Neural cell (in vitro differentiated cells): ENCODE measurements around the gene FHIT. TPM values are rescaled to one million over a fixed set of nuclear protein-coding genes. Genes with fewer than 3 reads are reported as not detected.

ENCODE experiments used
- H2AFZ ChIP-seq: fragments of 200-600, 300-800 bp; sonication (generic), shearing (Covaris generic); 2 replicates; pipeline ENCODE4 v1.6.0; 2014; ENCODE audit warnings: low read depth, mild to moderate bottlenecking, antibody characterized with exemption, low read length, moderate library complexity
- H3F3A ChIP-seq: fragments of 200-600 bp; shearing (Covaris generic); 2 replicates; pipeline ENCODE4 v1.6.1; 2016; ENCODE audit warnings: mild to moderate bottlenecking, moderate library complexity, mixed read lengths, antibody characterized with exemption, low read length; ENCODE audit not compliant: insufficient read depth, poor library complexity, severe bottlenecking
- H3K27ac ChIP-seq: fragments of 200-600, 300-800 bp; sonication (generic), shearing (Covaris generic); 2 replicates; pipeline ENCODE4 v1.5.1; 2014; ENCODE audit warnings: mild to moderate bottlenecking, low read length, moderate library complexity
- H3K27me3 ChIP-seq: fragments of 300-800, 200-600 bp; sonication (generic), shearing (Covaris generic); 2 replicates; pipeline ENCODE4 v1.6.0; 2014; ENCODE audit warnings: mild to moderate bottlenecking, low read depth, low read length, moderate library complexity; ENCODE audit not compliant: insufficient read depth
- H3K36me3 ChIP-seq: fragments of 300-800, 200-600 bp; sonication (generic), shearing (Covaris generic); 2 replicates; pipeline ENCODE4 v1.5.1; 2014; ENCODE audit warnings: mild to moderate bottlenecking, antibody characterized with exemption, low read length, moderate library complexity; ENCODE audit not compliant: insufficient read depth
- H3K4me2 ChIP-seq: fragments of 300-800, 200-600 bp; sonication (generic), shearing (Covaris generic); 2 replicates; pipeline ENCODE4 v1.6.0; 2014; ENCODE audit warnings: mild to moderate bottlenecking, low read length
- H3K4me3 ChIP-seq: fragments of 300-800, 200-600 bp; sonication (generic), shearing (Covaris generic); 2 replicates; pipeline ENCODE4 v1.5.1; 2014; ENCODE audit warnings: mild to moderate bottlenecking, low read length, moderate library complexity
- H3K79me2 ChIP-seq: fragments of 200-600 bp; shearing (Covaris generic); replicated peaks from 2 replicates; pipeline ENCODE4 v1.6.0; 2014; ENCODE audit warnings: mild to moderate bottlenecking, low read length, moderate library complexity; ENCODE audit not compliant: insufficient read depth
- H3K9ac ChIP-seq: fragments of 300-800, 200-600 bp; sonication (generic), shearing (Covaris generic); 2 replicates; pipeline ENCODE4 v1.6.1; 2016; ENCODE audit warnings: mild to moderate bottlenecking, low read length, mixed read lengths
- H3K9me2 ChIP-seq: fragments of 200-600 bp; shearing (Covaris generic); 2 replicates; pipeline ENCODE4 v1.6.1; 2016; ENCODE audit warnings: mild to moderate bottlenecking, low read length, mixed read lengths; ENCODE audit not compliant: insufficient read depth
- H3K9me3 ChIP-seq: fragments of 200-600, 300-800 bp; sonication (generic), shearing (Covaris generic); 2 replicates; pipeline ENCODE4 v1.6.1; 2016; ENCODE audit warnings: mild to moderate bottlenecking, mixed run types, low read length, moderate library complexity, mixed read lengths
- H4K20me1 ChIP-seq: fragments of 200-600 bp; shearing (Covaris generic); 2 replicates; pipeline ENCODE4 v1.6.1; 2016; ENCODE audit warnings: mild to moderate bottlenecking, mixed run types; ENCODE audit not compliant: insufficient read depth
- EP300 ChIP-seq: fragments of 450-650 bp; conservative IDR thresholded peaks from 2 replicates; pipeline ENCODE4 v1.6.1; 2014; ENCODE audit warnings: antibody characterized with exemption, mild to moderate bottlenecking, moderate library complexity; ENCODE audit not compliant: poor library complexity, severe bottlenecking
- EZH2 ChIP-seq: fragments of 200-600, 300-800 bp; shearing (Covaris generic), sonication (generic); IDR thresholded peaks from 2 replicates; pipeline ENCODE4 v1.6.1; 2014; ENCODE audit warnings: antibody characterized with exemption, low read length, borderline replicate concordance, mild to moderate bottlenecking; ENCODE audit not compliant: insufficient read depth, poor library complexity, severe bottlenecking
- MXI1 ChIP-seq: fragments of 450-650 bp; conservative IDR thresholded peaks from 2 replicates; pipeline ENCODE4 v1.6.1; 2014; ENCODE audit warnings: antibody characterized with exemption, mild to moderate bottlenecking; ENCODE audit not compliant: poor library complexity, severe bottlenecking
- POLR2AphosphoS5 ChIP-seq: IDR thresholded peaks from 2 replicates; pipeline ENCODE4 v1.6.1; 2012
- RAD21 ChIP-seq: fragments of 450-650 bp; conservative IDR thresholded peaks from 2 replicates; pipeline ENCODE4 v1.6.1; 2014; ENCODE audit warnings: antibody characterized with exemption, mild to moderate bottlenecking, moderate library complexity
- SMC3 ChIP-seq: fragments of 450-650 bp; conservative IDR thresholded peaks from 2 replicates; pipeline ENCODE4 v1.6.1; 2014; ENCODE audit warnings: antibody characterized with exemption, mild to moderate bottlenecking, moderate library complexity; ENCODE audit not compliant: poor library complexity
- TAF1 ChIP-seq: IDR thresholded peaks from 2 replicates; pipeline ENCODE4 v1.6.1; 2012; ENCODE audit warnings: low read depth
- polyA plus RNA-seq: library from polyadenylated mRNA; depleted of rRNA; stranded (reverse); fragments of >200 nt; gene quantifications from 2 replicates; pipeline ENCODE4 v1.2.3, GENCODE V29; 2014
- TF ChIP-seq, protein P1 (sequence below): fragments of 450-650 bp; IDR thresholded peaks from 2 replicates; pipeline ENCODE4 v1.5.1; 2014; ENCODE audit warnings: antibody characterized with exemption, mild to moderate bottlenecking, moderate library complexity; ENCODE audit not compliant: poor library complexity, severe bottlenecking
- TF ChIP-seq, protein P2 (sequence below): IDR thresholded peaks from 2 replicates; pipeline ENCODE4 v1.6.1; 2012; ENCODE audit warnings: borderline replicate concordance

Gene FHIT
- polyA plus RNA-seq, 1 donor from 2014 or later, result not detected

DNA sequence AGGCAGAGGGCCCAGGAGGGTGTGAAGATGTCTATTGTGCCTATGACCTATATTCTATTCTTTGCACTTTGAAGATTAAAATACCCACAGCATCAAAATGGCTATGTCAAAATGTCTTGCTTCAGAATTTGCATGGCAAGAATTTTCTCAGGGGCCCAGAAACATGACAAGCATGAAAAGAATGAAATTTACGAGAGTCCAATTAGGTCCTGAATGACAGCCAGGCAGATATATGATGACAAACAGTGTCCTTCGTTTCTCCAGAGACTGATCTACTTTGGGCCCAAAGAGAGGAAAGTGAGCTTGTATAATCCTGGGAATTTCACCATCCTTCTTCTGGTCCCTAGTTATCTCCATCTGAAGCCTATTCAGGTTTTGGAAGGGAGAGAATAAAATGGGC, 609.9 kb downstream of the FHIT start:
- no peaks in the 10 kb centered on the region for H3K27me3 ChIP-seq
- no peak overlapping the region for H3K4me3 ChIP-seq
- H3K4me2 ChIP-seq, result no peak overlapping the region
- H3K9me2 ChIP-seq, result no peaks in the 10 kb centered on the region
- no peaks in the 10 kb centered on the region for H3K79me2 ChIP-seq
- no peak overlapping the region for H2AFZ ChIP-seq
- H3F3A ChIP-seq, result no peaks in the 10 kb centered on the region
- TF ChIP-seq, protein P1, sequence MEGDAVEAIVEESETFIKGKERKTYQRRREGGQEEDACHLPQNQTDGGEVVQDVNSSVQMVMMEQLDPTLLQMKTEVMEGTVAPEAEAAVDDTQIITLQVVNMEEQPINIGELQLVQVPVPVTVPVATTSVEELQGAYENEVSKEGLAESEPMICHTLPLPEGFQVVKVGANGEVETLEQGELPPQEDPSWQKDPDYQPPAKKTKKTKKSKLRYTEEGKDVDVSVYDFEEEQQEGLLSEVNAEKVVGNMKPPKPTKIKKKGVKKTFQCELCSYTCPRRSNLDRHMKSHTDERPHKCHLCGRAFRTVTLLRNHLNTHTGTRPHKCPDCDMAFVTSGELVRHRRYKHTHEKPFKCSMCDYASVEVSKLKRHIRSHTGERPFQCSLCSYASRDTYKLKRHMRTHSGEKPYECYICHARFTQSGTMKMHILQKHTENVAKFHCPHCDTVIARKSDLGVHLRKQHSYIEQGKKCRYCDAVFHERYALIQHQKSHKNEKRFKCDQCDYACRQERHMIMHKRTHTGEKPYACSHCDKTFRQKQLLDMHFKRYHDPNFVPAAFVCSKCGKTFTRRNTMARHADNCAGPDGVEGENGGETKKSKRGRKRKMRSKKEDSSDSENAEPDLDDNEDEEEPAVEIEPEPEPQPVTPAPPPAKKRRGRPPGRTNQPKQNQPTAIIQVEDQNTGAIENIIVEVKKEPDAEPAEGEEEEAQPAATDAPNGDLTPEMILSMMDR, result no peak
- TF ChIP-seq EP300 (no peak), SMC3 (no peak), RAD21 (no peak), POLR2AphosphoS5 (no peak), EZH2 (no peak), TAF1 (no peak), MXI1 (no peak)
- TF ChIP-seq, protein P2, sequence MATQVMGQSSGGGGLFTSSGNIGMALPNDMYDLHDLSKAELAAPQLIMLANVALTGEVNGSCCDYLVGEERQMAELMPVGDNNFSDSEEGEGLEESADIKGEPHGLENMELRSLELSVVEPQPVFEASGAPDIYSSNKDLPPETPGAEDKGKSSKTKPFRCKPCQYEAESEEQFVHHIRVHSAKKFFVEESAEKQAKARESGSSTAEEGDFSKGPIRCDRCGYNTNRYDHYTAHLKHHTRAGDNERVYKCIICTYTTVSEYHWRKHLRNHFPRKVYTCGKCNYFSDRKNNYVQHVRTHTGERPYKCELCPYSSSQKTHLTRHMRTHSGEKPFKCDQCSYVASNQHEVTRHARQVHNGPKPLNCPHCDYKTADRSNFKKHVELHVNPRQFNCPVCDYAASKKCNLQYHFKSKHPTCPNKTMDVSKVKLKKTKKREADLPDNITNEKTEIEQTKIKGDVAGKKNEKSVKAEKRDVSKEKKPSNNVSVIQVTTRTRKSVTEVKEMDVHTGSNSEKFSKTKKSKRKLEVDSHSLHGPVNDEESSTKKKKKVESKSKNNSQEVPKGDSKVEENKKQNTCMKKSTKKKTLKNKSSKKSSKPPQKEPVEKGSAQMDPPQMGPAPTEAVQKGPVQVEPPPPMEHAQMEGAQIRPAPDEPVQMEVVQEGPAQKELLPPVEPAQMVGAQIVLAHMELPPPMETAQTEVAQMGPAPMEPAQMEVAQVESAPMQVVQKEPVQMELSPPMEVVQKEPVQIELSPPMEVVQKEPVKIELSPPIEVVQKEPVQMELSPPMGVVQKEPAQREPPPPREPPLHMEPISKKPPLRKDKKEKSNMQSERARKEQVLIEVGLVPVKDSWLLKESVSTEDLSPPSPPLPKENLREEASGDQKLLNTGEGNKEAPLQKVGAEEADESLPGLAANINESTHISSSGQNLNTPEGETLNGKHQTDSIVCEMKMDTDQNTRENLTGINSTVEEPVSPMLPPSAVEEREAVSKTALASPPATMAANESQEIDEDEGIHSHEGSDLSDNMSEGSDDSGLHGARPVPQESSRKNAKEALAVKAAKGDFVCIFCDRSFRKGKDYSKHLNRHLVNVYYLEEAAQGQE, result no peak
- no peak overlapping the region for H3K27ac ChIP-seq
- no peaks in the 10 kb centered on the region for H3K36me3 ChIP-seq
- H4K20me1 ChIP-seq, result no peaks in the 10 kb centered on the region
- no peaks in the 10 kb centered on the region for H3K9me3 ChIP-seq
- no peak overlapping the region for H3K9ac ChIP-seq

DNA sequence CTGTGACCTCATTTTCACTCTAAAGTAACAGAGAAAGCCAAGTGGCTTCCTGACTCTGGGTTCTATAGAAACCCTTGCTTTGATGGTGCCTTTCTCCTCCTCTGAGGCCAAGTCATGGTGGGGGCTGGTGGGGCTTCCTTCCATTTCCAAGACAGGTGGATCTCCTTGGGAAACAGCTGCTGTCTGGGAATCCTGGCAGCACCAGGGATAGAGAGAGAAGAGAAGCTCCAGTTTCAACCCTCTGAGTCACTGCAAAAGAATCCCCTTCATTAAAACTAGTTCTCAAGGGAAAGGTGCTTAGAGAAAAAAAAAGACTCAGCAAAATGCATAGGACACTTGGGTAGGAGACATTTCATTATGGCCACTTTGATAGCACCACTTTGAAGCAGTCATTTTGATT, 614.4 kb downstream of the FHIT start:
- no peak overlapping the region for H3K4me2 ChIP-seq
- no peaks in the 10 kb centered on the region for H3K27me3 ChIP-seq
- no peaks in the 10 kb centered on the region for H3K36me3 ChIP-seq
- H3K9ac ChIP-seq, result no peak overlapping the region
- H3F3A ChIP-seq, result no peaks in the 10 kb centered on the region
- H4K20me1 ChIP-seq, result no peaks in the 10 kb centered on the region
- no peaks in the 10 kb centered on the region for H3K79me2 ChIP-seq
- no peaks in the 10 kb centered on the region for H3K9me3 ChIP-seq
- TF ChIP-seq SMC3 (no peak), TAF1 (no peak), RAD21 (no peak), MXI1 (no peak), POLR2AphosphoS5 (no peak), EP300 (no peak), EZH2 (no peak)
- TF ChIP-seq, protein P2, result no peak
- TF ChIP-seq, protein P1, result no peak
- no peak overlapping the region for H2AFZ ChIP-seq
- no peaks in the 10 kb centered on the region for H3K9me2 ChIP-seq
- H3K4me3 ChIP-seq, result no peak overlapping the region
- H3K27ac ChIP-seq, result no peak overlapping the region
